ENCODE measurements around the gene CERS6. TPM values are rescaled to one million over a fixed set of nuclear protein-coding genes. Genes with fewer than 3 reads are reported as not detected.
"Not testable (repeated sequence)": the region's sequence is repeated elsewhere in the genome, so short reads cannot be mapped to it uniquely, and the experiment has no call there.

Gene CERS6
- 10 to 100 TPM; 18.8 to 24.5 TPM for total RNA-seq
- polyA plus RNA-seq (ENCODE audit: insufficient read length in 6 of 6), result 10 to 100 TPM; 20.3 to 24.2 (median 22.1) TPM
- long read RNA-seq, donor 1, full-length matches to known transcripts, result 6 of 6 reads
- long read RNA-seq, donor 1, partial matches to known transcripts, result 0 of 6 reads
- long read RNA-seq, donor 1, other reads (novel, unspliced or antisense), result 0 of 6 reads
- long read RNA-seq, donor 2, full-length matches to known transcripts, result 4 of 4 reads
- long read RNA-seq, donor 2, partial matches to known transcripts, result 0 of 4 reads
- long read RNA-seq, donor 2, other reads (novel, unspliced or antisense), result 0 of 4 reads
- long read RNA-seq, donor 3, full-length matches to known transcripts, result 5 of 5 reads
- long read RNA-seq, donor 3, partial matches to known transcripts, result 0 of 5 reads
- long read RNA-seq, donor 3, other reads (novel, unspliced or antisense), result 0 of 5 reads
- long read RNA-seq, donor 4, partial matches to known transcripts, result 0 of 3 reads
- long read RNA-seq, donor 4, other reads (novel, unspliced or antisense), result 3 of 3 reads
- long read RNA-seq, donor 5, full-length matches to known transcripts, result 8 of 8 reads
- long read RNA-seq, donor 5, partial matches to known transcripts, result 0 of 8 reads
- long read RNA-seq, donor 5, other reads (novel, unspliced or antisense), result 0 of 8 reads
- long read RNA-seq, donor 6, full-length matches to known transcripts, result 4 of 4 reads
- long read RNA-seq, donor 6, partial matches to known transcripts, result 0 of 4 reads
- long read RNA-seq, donor 6, other reads (novel, unspliced or antisense), result 0 of 4 reads
- long read RNA-seq, donor 7, full-length matches to known transcripts, result 2 of 2 reads
- long read RNA-seq, donor 7, partial matches to known transcripts, result 0 of 2 reads
- long read RNA-seq, donor 7, other reads (novel, unspliced or antisense), result 0 of 2 reads
- long read RNA-seq, donor 8, full-length matches to known transcripts, result 4 of 4 reads
- long read RNA-seq, donor 8, partial matches to known transcripts, result 0 of 4 reads
- long read RNA-seq, donor 8, other reads (novel, unspliced or antisense), result 0 of 4 reads
- long read RNA-seq, donor 9, result 0 reads
- long read RNA-seq, donor 10, partial matches to known transcripts, result 0 of 1 reads
- long read RNA-seq, donor 10, other reads (novel, unspliced or antisense), result 1 of 1 reads
- long read RNA-seq, donor 11, full-length matches to known transcripts, result 14 of 21 reads
- long read RNA-seq, donor 11, partial matches to known transcripts, result 7 of 21 reads
- long read RNA-seq, donor 11, other reads (novel, unspliced or antisense), result 0 of 21 reads
- long read RNA-seq, donor 12, full-length matches to known transcripts, result 6 of 6 reads
- long read RNA-seq, donor 12, partial matches to known transcripts, result 0 of 6 reads
- long read RNA-seq, donor 12, other reads (novel, unspliced or antisense), result 0 of 6 reads

- intact Hi-C loops (cut with DNase I), result no loop called here
- Histone ChIP-seq H3K4me1 (peaks cover 10 to 13% of the 10 kb centered on the region in 2 donors), H3K4me3 (peak within 1 kb of the TSS; percentile 75 to 84), H3K9me3 (no peaks in the 10 kb centered on the region), H3K27ac (peak within 1 kb of the TSS; percentile 79 to 91), H3K27me3 (peaks cover 0 to 8% of the 10 kb centered on the region in 2 donors), H3K36me3 (no peaks in the 10 kb centered on the region)
- TF ChIP-seq CTCF (IDR thresholded peaks at IDR 0.05), result no peak
- peak; percentile 91 to 99 (median 96) for DNase-seq
- peak; percentile 98 for ATAC-seq
Observed at GRCh38 chr2:168455645-168456520, at the start of gene CERS6. TSS of gene CERS6 (plus strand) at chr2:168456272. CDS start at chr2:168456449, 177 bp downstream.

- H3K4me1 ChIP-seq; H3K27ac ChIP-seq; H3K36me3 ChIP-seq; ATAC-seq; DNase-seq; intact Hi-C loops (cut with DNase I); H3K27me3 ChIP-seq; H3K4me3 ChIP-seq: not testable (repeated sequence)
- peaks cover 0 to 12% of the 10 kb centered on the region in 2 donors for H3K9me3 ChIP-seq
Observed at GRCh38 chr2:168412301-168412700, 43.8 kb upstream of the CERS6 start.

- intact Hi-C loops (cut with DNase I); H3K27ac ChIP-seq; H3K9me3 ChIP-seq; ATAC-seq; H3K4me3 ChIP-seq; H3K27me3 ChIP-seq; H3K36me3 ChIP-seq; H3K4me1 ChIP-seq; DNase-seq: not testable (repeated sequence)
Observed at GRCh38 chr2:168413101-168413500, 43.0 kb upstream of the CERS6 start.

GRCh38 chr2:168416555-168416954 is 39.5 kb upstream of the CERS6 start:
- H3K36me3 ChIP-seq, result no peaks in the 10 kb centered on the region
- H3K4me3 ChIP-seq, result no peak overlapping the region
- ATAC-seq, result no peak
- TF ChIP-seq CTCF (IDR thresholded peaks at IDR 0.05), result no peak
- intact Hi-C loops (cut with DNase I), result no loop called here
- H3K27ac ChIP-seq, result no peak overlapping the region
- H3K27me3 ChIP-seq, result no peaks in the 10 kb centered on the region
- peaks cover 0 to 3% of the 10 kb centered on the region in 2 donors for H3K9me3 ChIP-seq
- DNase-seq, result no peak
- no peaks in the 10 kb centered on the region for H3K4me1 ChIP-seq

GRCh38 chr2:168422584-168422983 is 33.5 kb upstream of the CERS6 start:
- DNase-seq (no peak), ATAC-seq (no peak)
- TF ChIP-seq CTCF (IDR thresholded peaks at IDR 0.05), result no peak
- no peaks in the 10 kb centered on the region for H3K36me3 ChIP-seq
- intact Hi-C loops (cut with DNase I), result no loop called here
- H3K27me3 ChIP-seq, result no peaks in the 10 kb centered on the region
- no peak overlapping the region for H3K27ac ChIP-seq
- H3K4me3 ChIP-seq, result no peak overlapping the region
- no peaks in the 10 kb centered on the region for H3K4me1 ChIP-seq
- no peaks in the 10 kb centered on the region for H3K9me3 ChIP-seq
